ENCODE data around the gene MYRF. TPM values are rescaled to one million over a fixed set of nuclear protein-coding genes. Genes with fewer than 3 reads are reported as not detected.

The MYRF gene
- total and polyA plus RNA-seq, 2 of the 13 experiments (the other 11 are each of a cell fraction or from before 2014, with no cell fraction given), result 10.2 to 25.9 TPM

DNA sequence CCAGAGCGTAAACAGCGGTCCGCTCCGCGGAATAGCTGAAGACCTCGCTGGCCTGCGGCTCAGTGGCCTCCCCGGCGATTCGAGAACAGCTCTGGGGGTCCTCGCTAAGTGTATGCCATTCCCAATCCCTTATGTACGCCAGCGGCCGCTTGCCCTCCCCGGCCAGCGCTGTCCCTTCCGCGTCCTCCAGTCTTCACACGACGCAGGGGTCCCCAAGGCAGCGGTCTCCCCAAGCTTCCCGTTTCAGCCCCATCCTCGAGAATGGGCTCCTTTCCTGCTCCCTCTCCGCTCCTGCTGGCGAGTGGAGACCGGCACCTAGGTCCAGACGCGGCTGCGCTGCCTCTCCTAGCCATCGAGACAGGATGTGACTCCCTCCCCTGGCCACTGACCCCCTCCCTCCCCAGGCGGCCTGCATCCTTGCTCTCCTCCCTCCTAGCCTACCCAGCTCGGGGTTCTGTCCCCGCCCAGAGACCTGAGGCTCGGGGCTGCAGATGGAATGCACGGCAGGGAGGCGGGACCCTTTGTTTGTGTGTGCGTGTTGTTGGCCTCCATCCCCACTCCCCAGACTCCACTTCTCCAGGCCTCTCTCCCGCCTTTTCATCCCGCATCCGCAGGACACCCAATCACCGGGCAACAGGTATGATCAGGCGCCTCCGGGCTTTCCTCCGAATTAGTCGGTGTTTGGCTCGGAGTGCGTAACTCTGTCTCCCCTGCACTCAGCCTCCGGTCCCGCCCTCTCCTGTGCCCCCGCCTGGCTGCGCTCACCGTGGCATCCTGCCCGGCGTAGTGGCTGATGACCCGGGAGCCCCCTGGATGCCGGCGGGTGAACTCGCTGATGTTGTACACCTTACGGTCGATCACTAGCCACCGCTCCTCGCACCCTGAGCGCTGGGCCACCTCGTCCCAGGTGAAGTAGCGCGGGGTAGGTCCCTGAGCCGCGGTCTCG lies 63.6 kb downstream of the MYRF start (continued):
- TF ChIP-seq, protein P1, sequence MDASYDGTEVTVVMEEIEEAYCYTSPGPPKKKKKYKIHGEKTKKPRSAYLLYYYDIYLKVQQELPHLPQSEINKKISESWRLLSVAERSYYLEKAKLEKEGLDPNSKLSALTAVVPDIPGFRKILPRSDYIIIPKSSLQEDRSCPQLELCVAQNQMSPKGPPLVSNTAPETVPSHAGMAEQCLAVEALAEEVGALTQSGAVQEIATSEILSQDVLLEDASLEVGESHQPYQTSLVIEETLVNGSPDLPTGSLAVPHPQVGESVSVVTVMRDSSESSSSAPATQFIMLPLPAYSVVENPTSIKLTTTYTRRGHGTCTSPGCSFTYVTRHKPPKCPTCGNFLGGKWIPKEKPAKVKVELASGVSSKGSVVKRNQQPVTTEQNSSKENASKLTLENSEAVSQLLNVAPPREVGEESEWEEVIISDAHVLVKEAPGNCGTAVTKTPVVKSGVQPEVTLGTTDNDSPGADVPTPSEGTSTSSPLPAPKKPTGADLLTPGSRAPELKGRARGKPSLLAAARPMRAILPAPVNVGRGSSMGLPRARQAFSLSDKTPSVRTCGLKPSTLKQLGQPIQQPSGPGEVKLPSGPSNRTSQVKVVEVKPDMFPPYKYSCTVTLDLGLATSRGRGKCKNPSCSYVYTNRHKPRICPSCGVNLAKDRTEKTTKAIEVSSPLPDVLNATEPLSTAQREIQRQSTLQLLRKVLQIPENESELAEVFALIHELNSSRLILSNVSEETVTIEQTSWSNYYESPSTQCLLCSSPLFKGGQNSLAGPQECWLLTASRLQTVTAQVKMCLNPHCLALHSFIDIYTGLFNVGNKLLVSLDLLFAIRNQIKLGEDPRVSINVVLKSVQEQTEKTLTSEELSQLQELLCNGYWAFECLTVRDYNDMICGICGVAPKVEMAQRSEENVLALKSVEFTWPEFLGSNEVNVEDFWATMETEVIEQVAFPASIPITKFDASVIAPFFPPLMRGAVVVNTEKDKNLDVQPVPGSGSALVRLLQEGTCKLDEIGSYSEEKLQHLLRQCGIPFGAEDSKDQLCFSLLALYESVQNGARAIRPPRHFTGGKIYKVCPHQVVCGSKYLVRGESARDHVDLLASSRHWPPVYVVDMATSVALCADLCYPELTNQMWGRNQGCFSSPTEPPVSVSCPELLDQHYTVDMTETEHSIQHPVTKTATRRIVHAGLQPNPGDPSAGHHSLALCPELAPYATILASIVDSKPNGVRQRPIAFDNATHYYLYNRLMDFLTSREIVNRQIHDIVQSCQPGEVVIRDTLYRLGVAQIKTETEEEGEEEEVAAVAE (CRISPR knock-in tag; IDR thresholded peaks at IDR 0.05; ENCODE audit: borderline replicate concordance), result no peak
- TF ChIP-seq NFIC (IDR thresholded peaks at IDR 0.05; ENCODE audit: low read length) (no peak), BHLHE40 (IDR thresholded peaks at IDR 0.05; ENCODE audit: low read length) (no peak), HNRNPLL (IDR thresholded peaks at IDR 0.05; ENCODE audit: low read depth, low read length, poor library complexity, severe bottlenecking) (peak; percentile 82), ZNF282 (IDR thresholded peaks at IDR 0.05; ENCODE audit: partially characterized antibody) (no peak), ZSCAN21 (CRISPR knock-in tag; IDR thresholded peaks at IDR 0.05; ENCODE audit: borderline replicate concordance) (no peak; the same call in 1 of the 2 replicates), ARHGAP35 (CRISPR knock-in tag; IDR thresholded peaks at IDR 0.05; ENCODE audit: borderline replicate concordance) (no peak), JDP2 (CRISPR knock-in tag; IDR thresholded peaks at IDR 0.05; ENCODE audit: borderline replicate concordance) (no peak), ZNF737 (CRISPR knock-in tag; IDR thresholded peaks at IDR 0.05; ENCODE audit: borderline replicate concordance) (no peak), SIN3B (IDR thresholded peaks at IDR 0.05; ENCODE audit: low read length) (no peak), RELA (CRISPR knock-in tag; IDR thresholded peaks at IDR 0.05) (no peak), ARNT (IDR thresholded peaks at IDR 0.05) (no peak)
- TF ChIP-seq, protein P2, sequence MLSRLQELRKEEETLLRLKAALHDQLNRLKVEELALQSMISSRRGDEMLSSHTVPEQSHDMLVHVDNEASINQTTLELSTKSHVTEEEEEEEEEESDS (CRISPR knock-in tag; IDR thresholded peaks at IDR 0.05; ENCODE audit: borderline replicate concordance), result no peak
- TF ChIP-seq, protein P3, sequence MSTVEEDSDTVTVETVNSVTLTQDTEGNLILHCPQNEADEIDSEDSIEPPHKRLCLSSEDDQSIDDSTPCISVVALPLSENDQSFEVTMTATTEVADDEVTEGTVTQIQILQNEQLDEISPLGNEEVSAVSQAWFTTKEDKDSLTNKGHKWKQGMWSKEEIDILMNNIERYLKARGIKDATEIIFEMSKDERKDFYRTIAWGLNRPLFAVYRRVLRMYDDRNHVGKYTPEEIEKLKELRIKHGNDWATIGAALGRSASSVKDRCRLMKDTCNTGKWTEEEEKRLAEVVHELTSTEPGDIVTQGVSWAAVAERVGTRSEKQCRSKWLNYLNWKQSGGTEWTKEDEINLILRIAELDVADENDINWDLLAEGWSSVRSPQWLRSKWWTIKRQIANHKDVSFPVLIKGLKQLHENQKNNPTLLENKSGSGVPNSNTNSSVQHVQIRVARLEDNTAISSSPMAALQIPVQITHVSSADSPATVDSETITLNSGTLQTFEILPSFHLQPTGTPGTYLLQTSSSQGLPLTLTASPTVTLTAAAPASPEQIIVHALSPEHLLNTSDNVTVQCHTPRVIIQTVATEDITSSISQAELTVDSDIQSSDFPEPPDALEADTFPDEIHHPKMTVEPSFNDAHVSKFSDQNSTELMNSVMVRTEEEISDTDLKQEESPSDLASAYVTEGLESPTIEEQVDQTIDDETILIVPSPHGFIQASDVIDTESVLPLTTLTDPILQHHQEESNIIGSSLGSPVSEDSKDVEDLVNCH (CRISPR knock-in tag; IDR thresholded peaks at IDR 0.05), result no peak
- TF ChIP-seq, protein P4, sequence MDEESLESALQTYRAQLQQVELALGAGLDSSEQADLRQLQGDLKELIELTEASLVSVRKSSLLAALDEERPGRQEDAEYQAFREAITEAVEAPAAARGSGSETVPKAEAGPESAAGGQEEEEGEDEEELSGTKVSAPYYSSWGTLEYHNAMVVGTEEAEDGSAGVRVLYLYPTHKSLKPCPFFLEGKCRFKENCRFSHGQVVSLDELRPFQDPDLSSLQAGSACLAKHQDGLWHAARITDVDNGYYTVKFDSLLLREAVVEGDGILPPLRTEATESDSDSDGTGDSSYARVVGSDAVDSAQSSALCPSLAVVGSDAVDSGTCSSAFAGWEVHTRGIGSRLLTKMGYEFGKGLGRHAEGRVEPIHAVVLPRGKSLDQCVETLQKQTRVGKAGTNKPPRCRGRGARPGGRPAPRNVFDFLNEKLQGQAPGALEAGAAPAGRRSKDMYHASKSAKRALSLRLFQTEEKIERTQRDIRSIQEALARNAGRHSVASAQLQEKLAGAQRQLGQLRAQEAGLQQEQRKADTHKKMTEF (CRISPR knock-in tag; IDR thresholded peaks at IDR 0.05), result no peak; the same call in 1 of the 2 replicates
- TF ChIP-seq, protein P5, sequence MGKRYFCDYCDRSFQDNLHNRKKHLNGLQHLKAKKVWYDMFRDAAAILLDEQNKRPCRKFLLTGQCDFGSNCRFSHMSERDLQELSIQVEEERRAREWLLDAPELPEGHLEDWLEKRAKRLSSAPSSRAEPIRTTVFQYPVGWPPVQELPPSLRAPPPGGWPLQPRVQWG (CRISPR knock-in tag; IDR thresholded peaks at IDR 0.05; ENCODE audit: borderline replicate concordance, low read depth), result no peak
- TF ChIP-seq, protein P6, sequence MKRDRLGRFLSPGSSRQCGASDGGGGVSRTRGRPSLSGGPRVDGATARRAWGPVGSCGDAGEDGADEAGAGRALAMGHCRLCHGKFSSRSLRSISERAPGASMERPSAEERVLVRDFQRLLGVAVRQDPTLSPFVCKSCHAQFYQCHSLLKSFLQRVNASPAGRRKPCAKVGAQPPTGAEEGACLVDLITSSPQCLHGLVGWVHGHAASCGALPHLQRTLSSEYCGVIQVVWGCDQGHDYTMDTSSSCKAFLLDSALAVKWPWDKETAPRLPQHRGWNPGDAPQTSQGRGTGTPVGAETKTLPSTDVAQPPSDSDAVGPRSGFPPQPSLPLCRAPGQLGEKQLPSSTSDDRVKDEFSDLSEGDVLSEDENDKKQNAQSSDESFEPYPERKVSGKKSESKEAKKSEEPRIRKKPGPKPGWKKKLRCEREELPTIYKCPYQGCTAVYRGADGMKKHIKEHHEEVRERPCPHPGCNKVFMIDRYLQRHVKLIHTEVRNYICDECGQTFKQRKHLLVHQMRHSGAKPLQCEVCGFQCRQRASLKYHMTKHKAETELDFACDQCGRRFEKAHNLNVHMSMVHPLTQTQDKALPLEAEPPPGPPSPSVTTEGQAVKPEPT (CRISPR knock-in tag; IDR thresholded peaks at IDR 0.05; ENCODE audit: low read depth), result no peak

Data from HepG2 (cell line).